DND-41 (cell line): Measurements from ENCODE around the gene ARRDC2.

Experiments used
- CTCF ChIP-seq: IDR thresholded peaks from 2 replicates; pipeline ENCODE4 v1.5.1; 2012; ENCODE audit warnings: borderline replicate concordance, low read length, moderate library complexity, mild to moderate bottlenecking; ENCODE audit not compliant: poor library complexity, severe bottlenecking; ENCODE audit errors: extremely low read depth
- EZH2 ChIP-seq: IDR thresholded peaks from 3 replicates; pipeline ENCODE4 v1.6.1; 2012; ENCODE audit warnings: borderline replicate concordance, low read depth, mild to moderate bottlenecking, moderate library complexity, low read length, inconsistent platforms; ENCODE audit not compliant: severe bottlenecking

GRCh38 chr19:17985037-17985818, 22.7 kb upstream of the ARRDC2 start:
- TF ChIP-seq CTCF = no peak
- TF ChIP-seq EZH2 = no peak
